Activated naive CD4-positive, alpha-beta T cell treated with anti-CD3 and anti-CD28 coated beads for 36 hours (primary cell): ENCODE results near the gene AP3S2. TPM values are rescaled to one million over a fixed set of nuclear protein-coding genes. Genes with fewer than 3 reads are reported as not detected.

Source experiments
- CTCF ChIA-PET: fragments of 350-600 bp; sonication (Branson Sonifier 250); formaldehyde crosslinking; loops from one replicate; lab custom pipeline; 2021; ENCODE audit warnings: antibody characterized with exemption; lab: Charles Lee
- DNase-seq: peaks from one replicate; pipeline ENCODE4 v3.0.0-alpha.2; 2020
- H3K27ac Mint-ChIP-seq: one replicate; pipeline ENCODE4 v1.8.0; 2021; ENCODE audit warnings: mild to moderate bottlenecking, mixed read lengths
- H3K27me3 Mint-ChIP-seq: one replicate; pipeline ENCODE4 v1.8.0; 2021; ENCODE audit warnings: low read depth, mixed read lengths
- H3K36me3 Mint-ChIP-seq: one replicate; pipeline ENCODE4 v1.8.0; 2021; ENCODE audit warnings: low read depth, mixed read lengths
- H3K4me1 Mint-ChIP-seq: one replicate; pipeline ENCODE4 v1.8.0; 2021; ENCODE audit warnings: low read depth, mixed read lengths
- H3K4me3 Mint-ChIP-seq: one replicate; pipeline ENCODE4 v1.8.0; 2021; ENCODE audit warnings: mild to moderate bottlenecking, moderate library complexity, mixed read lengths
- H3K9me3 Mint-ChIP-seq: one replicate; pipeline ENCODE4 v1.8.0; 2021; ENCODE audit warnings: mixed read lengths
- intact Hi-C: fragments of 100-400 bp; cut with micrococcal nuclease; formaldehyde crosslinking; loops from one replicate; pipeline ENCODE4 v1.15.1; 2023
- total RNA-seq, 2 experiments: library from RNA; stranded (reverse); gene quantifications; one replicate each; pipeline ENCODE4 v1.2.3, GENCODE V29; 2021

The AP3S2 gene
- total RNA-seq, 2 experiments from 2014 or later = 20.2 to 25.2 TPM

DNA sequence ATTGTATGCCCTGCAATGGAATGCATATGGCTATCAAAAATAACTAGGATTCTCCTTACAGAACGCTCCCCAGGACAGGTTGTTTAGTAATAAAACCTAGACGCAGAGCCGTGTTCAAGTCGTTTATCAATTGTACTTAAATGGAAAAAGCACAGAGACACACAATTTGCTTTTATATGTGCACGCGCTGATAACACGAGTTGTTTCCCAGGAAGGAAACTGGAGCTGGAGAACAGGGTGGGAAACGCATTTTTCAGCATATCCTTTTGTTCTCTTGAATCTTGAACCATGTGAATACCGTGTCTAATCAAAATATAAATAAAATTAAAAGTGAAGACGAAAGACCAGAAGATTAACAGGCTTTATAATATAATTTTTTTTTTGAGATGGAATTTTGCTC is 75.5 kb downstream of the AP3S2 start:
- intact Hi-C loops = no loop called here
- Mint-ChIP-seq H3K27me3 (peaks cover 42% of the 10 kb centered on the region), H3K27ac (no peak overlapping the region), H3K4me3 (no peak overlapping the region), H3K4me1 (peaks cover 3% of the 10 kb centered on the region), H3K36me3 (peaks cover 1% of the 10 kb centered on the region), H3K9me3 (no peaks in the 10 kb centered on the region)
- CTCF ChIA-PET = no interaction called here
- DNase-seq = no peak

DNA sequence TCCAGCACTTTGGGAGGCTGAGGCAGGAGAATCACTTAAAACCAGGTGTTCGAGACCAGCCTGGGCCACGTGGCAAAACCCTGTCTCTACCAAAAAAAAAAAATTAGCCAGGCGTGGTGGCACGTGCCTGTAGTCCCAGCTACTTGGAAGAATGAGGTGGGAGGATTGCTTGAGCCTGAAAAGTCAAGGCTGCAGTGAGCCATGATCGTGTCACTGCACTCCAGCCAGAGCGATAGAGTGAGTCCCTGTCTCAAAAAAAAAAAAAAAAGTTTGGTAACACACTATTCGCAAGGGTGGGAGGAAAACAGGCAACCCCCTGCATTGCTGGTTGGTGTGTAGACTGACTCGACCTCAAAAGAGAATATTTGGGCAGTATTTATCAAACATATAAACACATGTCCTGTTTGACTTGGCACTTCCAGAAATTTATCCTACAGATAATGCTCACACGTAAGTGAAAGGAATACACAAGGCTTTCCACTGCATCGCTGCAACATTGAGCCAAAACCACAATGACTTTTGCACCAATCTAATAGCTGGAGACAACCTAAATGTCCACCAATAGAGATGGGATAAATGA is 76.0 kb downstream of the AP3S2 start:
- no peaks in the 10 kb centered on the region for H3K9me3 Mint-ChIP-seq
- H3K4me3 Mint-ChIP-seq = no peak overlapping the region
- CTCF ChIA-PET = interaction anchor here (0.7 to 1.0 kb wide), 2 partner anchors 57 to 426 kb away, joined by 3 to 4 read pairs; no protein-coding TSS in a partner anchor
- no peak for DNase-seq
- no peak overlapping the region for H3K27ac Mint-ChIP-seq
- H3K4me1 Mint-ChIP-seq = peaks cover 3% of the 10 kb centered on the region
- peaks cover 47% of the 10 kb centered on the region for H3K27me3 Mint-ChIP-seq
- peaks cover 1% of the 10 kb centered on the region for H3K36me3 Mint-ChIP-seq
- intact Hi-C loops = no loop called here

DNA sequence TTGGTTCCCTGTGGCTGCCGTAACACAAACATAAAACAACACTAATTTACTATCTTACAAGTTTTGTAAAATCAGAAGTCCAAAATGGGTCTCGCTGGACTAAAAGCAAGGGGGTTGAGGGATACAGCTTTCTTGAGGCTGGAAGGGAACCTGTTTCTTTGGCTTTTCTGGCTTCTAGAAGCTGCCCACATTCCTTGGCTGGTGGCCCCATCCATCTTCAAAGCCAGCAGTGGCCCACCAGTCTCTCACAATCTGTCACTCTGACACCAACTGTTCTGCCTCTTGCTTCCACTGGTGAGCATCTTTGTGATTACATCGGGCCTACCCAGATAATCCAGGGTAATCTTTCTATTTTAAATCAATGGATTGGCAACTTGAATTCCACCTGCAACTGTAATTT is 78.0 kb downstream of the AP3S2 start:
- H3K27ac Mint-ChIP-seq = no peak overlapping the region
- H3K9me3 Mint-ChIP-seq = no peaks in the 10 kb centered on the region
- CTCF ChIA-PET = no interaction called here
- peak overlapping the region; percentile 63 for H3K4me3 Mint-ChIP-seq
- peaks cover 1% of the 10 kb centered on the region for H3K36me3 Mint-ChIP-seq
- peaks cover 3% of the 10 kb centered on the region for H3K4me1 Mint-ChIP-seq
- intact Hi-C loops = no loop called here
- DNase-seq = no peak
- peaks cover 43% of the 10 kb centered on the region for H3K27me3 Mint-ChIP-seq

DNA sequence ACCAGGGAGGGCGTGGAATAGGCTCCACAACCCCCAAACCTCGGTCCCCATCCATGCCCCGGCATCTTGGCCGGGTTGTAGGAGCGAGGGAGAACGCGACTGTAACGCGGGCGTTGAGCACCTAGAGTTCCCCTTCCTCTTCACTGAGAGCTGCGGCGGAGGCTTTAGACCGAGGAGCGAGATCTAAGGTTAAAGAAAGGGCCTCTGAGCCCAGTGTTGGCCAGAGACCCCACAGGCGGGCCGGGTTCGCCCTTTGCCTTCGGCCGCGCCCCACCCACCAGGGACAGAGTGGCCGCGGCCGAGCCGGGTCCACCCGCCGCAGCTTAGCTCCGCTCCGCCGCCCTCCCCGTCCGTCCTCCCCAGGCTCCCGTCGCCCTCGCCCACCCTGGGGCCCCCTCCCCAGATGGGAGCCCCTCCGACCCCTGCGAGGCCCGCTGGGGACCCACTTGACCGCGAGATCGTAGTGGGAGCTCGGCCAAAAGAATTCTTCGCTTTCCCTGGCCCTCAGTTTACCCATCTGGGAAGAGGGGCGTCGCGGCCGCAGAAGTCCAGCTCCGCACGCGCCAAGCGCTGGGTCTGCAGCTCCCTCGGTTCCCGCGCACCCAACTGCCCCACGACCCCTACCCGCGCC is 79.6 kb downstream of the AP3S2 start:
- DNase-seq = peak; percentile 10
- CTCF ChIA-PET = interaction anchor here (0.9 kb wide), 1 partner anchor 53 kb away, joined by 3 read pairs; no protein-coding TSS in a partner anchor
- Mint-ChIP-seq H3K4me1 (peaks cover 3% of the 10 kb centered on the region), H3K4me3 (peak overlapping the region; percentile 35), H3K36me3 (peaks cover 1% of the 10 kb centered on the region), H3K27ac (no peak overlapping the region), H3K27me3 (peaks cover 41% of the 10 kb centered on the region), H3K9me3 (no peaks in the 10 kb centered on the region)
- intact Hi-C loops = no loop called here

DNA sequence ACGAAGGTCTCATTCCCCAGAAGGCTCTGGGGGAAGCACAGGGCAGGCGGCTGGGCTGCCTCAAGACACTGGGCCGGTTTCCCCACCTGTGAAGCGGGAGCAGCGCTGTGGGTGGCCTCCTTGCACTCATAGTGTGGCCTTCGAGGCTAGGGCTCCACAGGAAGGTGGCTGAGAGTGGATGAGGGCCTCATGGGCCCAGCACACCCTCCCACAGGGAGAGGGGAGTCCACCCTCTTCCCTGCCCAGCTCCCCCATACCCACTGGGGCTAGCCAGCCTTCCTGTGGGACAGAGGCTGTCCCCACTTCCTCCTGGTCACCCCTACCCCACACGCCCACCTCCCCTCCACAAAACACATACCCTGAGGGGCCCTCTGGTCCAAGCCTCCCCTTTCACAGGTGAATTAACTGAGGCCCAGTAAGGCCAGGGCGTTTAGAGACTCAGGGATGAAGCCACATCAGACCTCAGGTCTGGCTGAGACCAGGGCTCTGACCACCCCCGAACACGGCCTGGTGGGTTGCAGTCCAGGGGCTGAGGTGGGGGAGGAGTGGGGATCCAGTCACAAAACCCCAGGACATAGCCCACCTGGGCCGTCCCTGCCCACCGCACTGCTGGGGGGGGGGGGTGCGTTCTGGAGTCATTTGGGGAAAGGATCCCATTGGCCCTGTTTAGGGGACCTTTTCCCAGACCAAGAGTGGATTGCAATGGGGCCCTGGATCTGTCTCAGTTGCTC is 80.2 kb downstream of the AP3S2 start:
- no peak for DNase-seq
- Mint-ChIP-seq H3K4me3 (peak overlapping the region; percentile 35), H3K4me1 (peaks cover 3% of the 10 kb centered on the region), H3K9me3 (no peaks in the 10 kb centered on the region), H3K27ac (no peak overlapping the region), H3K27me3 (peaks cover 41% of the 10 kb centered on the region), H3K36me3 (peaks cover 1% of the 10 kb centered on the region)
- intact Hi-C loops = no loop called here
- CTCF ChIA-PET = interaction anchor here (0.9 kb wide), 1 partner anchor 53 kb away, joined by 3 read pairs; no protein-coding TSS in a partner anchor

DNA sequence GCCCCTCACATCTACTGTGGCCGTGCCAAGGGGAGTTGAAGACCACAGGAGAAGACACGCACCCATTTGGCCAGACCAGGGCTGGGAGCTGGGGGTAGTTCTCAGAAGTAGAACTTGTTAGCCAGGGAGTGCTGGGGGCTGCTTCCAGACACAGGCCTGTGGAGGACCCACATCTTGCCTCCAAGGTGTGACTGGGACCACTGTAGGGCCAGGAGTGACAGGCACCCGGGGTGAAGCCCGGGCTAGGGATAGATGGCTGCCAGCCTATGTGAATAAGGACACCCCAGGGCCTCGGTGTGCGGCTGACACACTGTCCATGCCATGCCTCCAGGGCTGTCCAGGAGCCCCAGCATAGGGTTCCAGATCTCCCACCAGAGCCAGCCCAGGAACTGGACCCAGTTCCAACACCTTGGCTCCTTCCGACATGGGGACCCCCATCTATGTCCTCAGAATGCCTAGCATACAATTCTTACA is 80.9 kb downstream of the AP3S2 start:
- no peak for DNase-seq
- Mint-ChIP-seq H3K9me3 (no peaks in the 10 kb centered on the region), H3K36me3 (peaks cover 1% of the 10 kb centered on the region), H3K4me1 (peaks cover 3% of the 10 kb centered on the region), H3K27me3 (peaks cover 36% of the 10 kb centered on the region), H3K27ac (no peak overlapping the region), H3K4me3 (no peak overlapping the region)
- intact Hi-C loops = no loop called here
- CTCF ChIA-PET = no interaction called here

DNA sequence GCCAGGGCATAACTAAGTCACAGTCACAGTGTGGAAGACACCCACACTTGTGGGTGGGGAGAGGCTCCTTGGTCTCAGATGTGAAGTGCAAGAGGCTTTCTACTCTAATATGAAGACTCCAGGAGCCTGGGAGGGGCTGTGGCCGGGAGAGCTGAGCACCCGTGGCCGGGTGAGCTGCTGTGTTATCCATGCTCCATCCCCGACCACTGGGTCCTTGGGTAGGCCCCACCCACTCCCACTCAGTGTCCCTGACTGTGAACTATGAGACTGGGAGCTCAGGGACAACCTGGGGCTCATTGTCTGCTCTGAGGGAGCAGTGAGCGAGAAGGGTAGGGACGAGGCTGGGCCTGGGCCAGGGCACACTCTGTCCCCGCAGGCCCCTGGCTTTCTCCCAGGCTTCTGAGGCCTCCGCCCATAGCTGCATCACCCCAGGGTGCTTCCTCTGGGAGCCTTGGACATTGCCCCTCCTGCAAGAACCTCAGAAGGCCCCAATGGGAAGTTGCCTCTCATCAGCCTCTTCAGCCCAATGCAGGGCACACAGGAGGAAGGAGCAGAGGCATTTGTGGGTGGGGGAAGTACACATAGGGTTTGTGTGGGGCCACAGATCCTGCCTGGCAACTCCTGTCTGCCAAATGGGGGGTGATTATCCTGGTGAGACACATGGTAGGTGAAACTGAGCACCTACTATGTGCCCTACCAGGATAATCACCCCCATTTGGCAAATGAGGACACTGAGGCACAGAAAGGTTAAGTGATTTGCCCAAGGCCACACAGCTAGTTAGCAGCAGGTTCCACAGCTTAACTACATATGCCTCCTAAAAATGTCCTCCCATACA is 81.6 kb downstream of the AP3S2 start:
- DNase-seq = no peak
- CTCF ChIA-PET = interaction anchor here (0.6 to 1.6 kb wide), 2 partner anchors 22 to 52 kb away, joined by 3 to 5 read pairs; no protein-coding TSS in a partner anchor

DNA sequence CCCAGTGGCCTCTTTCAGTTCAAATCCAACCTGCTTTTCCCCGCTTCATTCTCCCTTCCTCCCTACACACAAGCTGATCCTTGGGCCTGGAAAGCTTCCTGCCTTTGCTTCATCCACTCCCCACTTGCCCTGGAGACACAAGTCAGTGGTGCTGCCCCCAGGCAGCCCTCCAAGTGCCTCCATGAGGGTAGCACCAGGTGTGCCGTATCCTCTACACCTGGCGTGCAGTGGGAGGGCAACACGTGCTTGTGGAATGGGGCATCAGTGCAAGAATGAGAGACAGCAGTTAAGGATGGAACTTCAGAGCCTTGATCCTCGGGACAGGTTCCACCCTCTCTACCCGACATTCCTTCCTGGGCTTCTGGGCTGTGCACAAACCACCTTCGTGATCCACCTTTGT is 83.0 kb downstream of the AP3S2 start:
- H3K9me3 Mint-ChIP-seq = no peaks in the 10 kb centered on the region
- no peak for DNase-seq
- no peak overlapping the region for H3K4me3 Mint-ChIP-seq
- peaks cover 3% of the 10 kb centered on the region for H3K4me1 Mint-ChIP-seq
- no peak overlapping the region for H3K27ac Mint-ChIP-seq
- CTCF ChIA-PET = interaction anchor here (1.6 kb wide), 1 partner anchor 51 kb away, joined by 3 read pairs; no protein-coding TSS in a partner anchor
- intact Hi-C loops = no loop called here
- peaks cover 23% of the 10 kb centered on the region for H3K27me3 Mint-ChIP-seq
- H3K36me3 Mint-ChIP-seq = peaks cover 1% of the 10 kb centered on the region

More for the DNA sequence above, 81.6 kb downstream of the AP3S2 start:
- Mint-ChIP-seq H3K4me1 (peaks cover 3% of the 10 kb centered on the region), H3K27ac (no peak overlapping the region), H3K9me3 (no peaks in the 10 kb centered on the region), H3K27me3 (peaks cover 33% of the 10 kb centered on the region), H3K4me3 (no peak overlapping the region), H3K36me3 (peaks cover 1% of the 10 kb centered on the region)
- intact Hi-C loops = no loop called here

DNA sequence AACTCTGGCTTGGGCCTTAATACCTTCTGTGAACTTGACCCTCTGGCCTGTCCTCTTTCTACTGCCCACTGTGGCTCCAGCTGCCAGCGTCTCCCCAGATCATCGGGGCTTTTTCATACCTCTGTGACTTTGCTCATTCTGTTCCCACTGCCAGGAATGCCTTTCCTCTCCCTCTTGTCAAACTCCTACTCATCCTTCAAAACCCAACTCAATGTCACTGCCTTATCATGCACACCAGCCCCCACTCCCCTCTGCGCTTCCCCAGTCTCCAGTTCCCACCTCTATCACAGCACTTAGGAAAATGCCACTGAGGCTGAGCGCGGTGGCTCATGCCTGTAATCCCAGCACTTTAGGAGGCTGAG is 84.0 kb downstream of the AP3S2 start:
- intact Hi-C loops = no loop called here
- no peak for DNase-seq
- H3K27me3 Mint-ChIP-seq = peaks cover 13% of the 10 kb centered on the region
- H3K36me3 Mint-ChIP-seq = no peaks in the 10 kb centered on the region
- H3K9me3 Mint-ChIP-seq = no peaks in the 10 kb centered on the region
- no peak overlapping the region for H3K4me3 Mint-ChIP-seq
- CTCF ChIA-PET = interaction anchor here (0.7 kb wide), 1 partner anchor 47 kb away, joined by 3 read pairs; no protein-coding TSS in a partner anchor
- no peaks in the 10 kb centered on the region for H3K4me1 Mint-ChIP-seq
- no peak overlapping the region for H3K27ac Mint-ChIP-seq

DNA sequence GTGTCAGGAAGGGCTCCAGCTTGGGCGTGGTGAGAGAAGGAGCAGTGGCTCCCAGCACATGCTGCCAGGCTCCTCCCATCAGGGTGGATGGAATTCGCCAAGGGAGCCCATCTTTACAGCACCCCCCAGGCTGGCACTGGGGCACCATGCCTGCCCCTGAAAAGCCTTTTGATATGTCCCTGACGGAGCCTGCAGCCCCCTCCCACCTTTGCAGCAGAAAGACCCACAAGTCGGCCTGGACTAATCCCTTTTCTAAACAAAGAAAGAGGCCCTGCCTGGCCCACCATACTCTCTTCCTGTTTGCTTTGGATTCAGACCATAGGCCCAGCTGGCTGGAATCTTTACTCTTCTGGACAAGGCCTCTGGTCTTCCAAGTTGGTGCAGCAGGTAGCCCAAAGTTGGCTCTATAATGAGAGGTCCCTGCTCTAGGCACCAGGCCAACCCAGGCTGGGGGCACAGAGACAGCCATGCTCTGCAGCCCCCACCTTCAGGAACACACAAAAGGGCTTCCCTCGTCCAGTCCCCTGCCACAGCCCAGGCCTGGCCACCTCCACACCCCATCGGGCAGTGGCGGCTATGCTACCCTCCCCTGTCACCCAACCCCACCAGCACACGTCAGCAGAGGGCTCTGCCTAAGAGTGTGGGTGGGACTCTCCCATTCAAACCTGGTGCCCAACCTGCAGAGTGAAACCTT is 84.6 kb downstream of the AP3S2 start:
- Mint-ChIP-seq H3K4me1 (no peaks in the 10 kb centered on the region), H3K36me3 (no peaks in the 10 kb centered on the region), H3K4me3 (no peak overlapping the region), H3K27me3 (peaks cover 13% of the 10 kb centered on the region), H3K9me3 (no peaks in the 10 kb centered on the region), H3K27ac (no peak overlapping the region)
- CTCF ChIA-PET = no interaction called here
- intact Hi-C loops = no loop called here
- no peak for DNase-seq

DNA sequence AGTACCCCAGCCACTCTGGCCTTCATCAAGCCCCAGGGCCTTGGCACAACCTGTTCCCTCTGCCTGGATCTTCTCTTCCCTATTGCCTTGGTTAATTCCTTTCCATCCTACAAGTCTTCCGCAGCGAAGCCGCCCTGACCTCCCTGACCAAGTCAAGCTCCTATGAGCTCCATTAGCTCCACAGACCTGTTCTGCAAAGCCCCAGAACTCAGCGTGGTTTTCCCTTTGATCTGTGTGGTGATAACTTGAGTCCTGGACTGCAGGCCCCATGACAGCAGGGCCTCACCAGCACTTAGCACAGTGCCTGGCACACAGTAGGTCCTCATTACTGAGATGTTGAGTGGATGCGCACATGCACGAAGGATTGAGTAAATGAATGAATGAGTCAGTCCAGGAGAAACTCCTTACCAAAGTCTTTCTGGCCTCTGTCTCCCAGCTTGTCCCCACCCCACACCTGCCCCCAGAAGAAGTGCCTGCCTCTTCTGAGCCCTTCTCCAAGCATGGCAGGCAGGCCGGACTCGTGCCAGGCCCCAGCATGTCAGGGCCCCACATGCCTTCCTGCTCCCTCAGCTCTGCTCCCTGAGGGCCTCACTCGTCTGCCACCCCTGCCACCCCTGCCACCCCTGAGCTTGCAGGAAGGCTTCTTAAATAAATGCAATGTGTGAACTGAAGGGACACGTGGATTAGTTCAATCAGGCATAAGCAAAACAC is 85.5 kb downstream of the AP3S2 start:
- no peaks in the 10 kb centered on the region for H3K9me3 Mint-ChIP-seq
- H3K27ac Mint-ChIP-seq = no peak overlapping the region
- peaks cover 10% of the 10 kb centered on the region for H3K27me3 Mint-ChIP-seq
- intact Hi-C loops = no loop called here
- no peaks in the 10 kb centered on the region for H3K4me1 Mint-ChIP-seq
- CTCF ChIA-PET = no interaction called here
- DNase-seq = no peak
- no peak overlapping the region for H3K4me3 Mint-ChIP-seq
- H3K36me3 Mint-ChIP-seq = no peaks in the 10 kb centered on the region
